PFSK-1 (cell line): ENCODE results near the gene ERC2.

Experiments
- FOXP2 ChIP-seq: optimal IDR thresholded peaks from 2 replicates; pipeline ENCODE3; 2011; ENCODE audit warnings: borderline replicate concordance, control low read depth, inconsistent platforms; ENCODE audit not compliant: insufficient read depth; ENCODE audit errors: extremely low read length, extremely low read depth
- POLR2AphosphoS5 ChIP-seq: IDR thresholded peaks from 2 replicates; pipeline ENCODE4 v1.6.1; 2012; ENCODE audit warnings: low read depth, mild to moderate bottlenecking, control low read depth, low read length, moderate library complexity
- SIN3A ChIP-seq: IDR thresholded peaks from 2 replicates; pipeline ENCODE4 v1.6.1; 2012; ENCODE audit warnings: mild to moderate bottlenecking, low read length, moderate library complexity, borderline replicate concordance; ENCODE audit not compliant: insufficient read depth
- TAF1 ChIP-seq: IDR thresholded peaks from 2 replicates; pipeline ENCODE4 v1.6.1; 2012; ENCODE audit warnings: low read length, control low read depth, borderline replicate concordance; ENCODE audit not compliant: insufficient read depth
- TF ChIP-seq, protein P1 (sequence below), 2 experiments: IDR thresholded peaks; 2 replicates each; pipeline versions ENCODE4 v1.6.1 to v1.8.0; 2011 to 2012; ENCODE audit warnings: low read depth in 2 of 2, low read length in 2 of 2, control low read depth in 1 of 2, inconsistent platforms in 1 of 2, mild to moderate bottlenecking in 1 of 2, moderate library complexity in 1 of 2; ENCODE audit not compliant: insufficient read depth in 1 of 2

Gene ERC2

DNA sequence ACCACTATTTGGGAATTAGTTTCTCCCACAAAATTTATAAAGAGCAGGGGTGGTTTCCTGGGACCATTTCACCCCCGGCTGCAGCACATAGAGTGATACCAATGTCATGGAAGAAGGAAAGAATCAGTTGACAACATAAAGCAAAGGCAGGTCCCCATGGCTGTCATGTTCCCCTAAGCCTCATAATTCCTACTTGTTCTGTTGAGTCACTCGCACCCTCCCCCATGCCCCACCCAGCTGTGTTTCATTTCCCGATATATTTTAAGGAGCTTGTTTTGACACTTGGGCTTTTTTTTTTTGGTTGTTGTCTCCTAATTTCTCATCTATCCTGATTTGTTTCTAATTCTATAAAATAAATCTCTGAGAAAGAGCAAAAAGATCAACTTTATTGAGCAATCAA, 24.9 kb downstream of the ERC2 start:
- TF ChIP-seq, protein P1, sequence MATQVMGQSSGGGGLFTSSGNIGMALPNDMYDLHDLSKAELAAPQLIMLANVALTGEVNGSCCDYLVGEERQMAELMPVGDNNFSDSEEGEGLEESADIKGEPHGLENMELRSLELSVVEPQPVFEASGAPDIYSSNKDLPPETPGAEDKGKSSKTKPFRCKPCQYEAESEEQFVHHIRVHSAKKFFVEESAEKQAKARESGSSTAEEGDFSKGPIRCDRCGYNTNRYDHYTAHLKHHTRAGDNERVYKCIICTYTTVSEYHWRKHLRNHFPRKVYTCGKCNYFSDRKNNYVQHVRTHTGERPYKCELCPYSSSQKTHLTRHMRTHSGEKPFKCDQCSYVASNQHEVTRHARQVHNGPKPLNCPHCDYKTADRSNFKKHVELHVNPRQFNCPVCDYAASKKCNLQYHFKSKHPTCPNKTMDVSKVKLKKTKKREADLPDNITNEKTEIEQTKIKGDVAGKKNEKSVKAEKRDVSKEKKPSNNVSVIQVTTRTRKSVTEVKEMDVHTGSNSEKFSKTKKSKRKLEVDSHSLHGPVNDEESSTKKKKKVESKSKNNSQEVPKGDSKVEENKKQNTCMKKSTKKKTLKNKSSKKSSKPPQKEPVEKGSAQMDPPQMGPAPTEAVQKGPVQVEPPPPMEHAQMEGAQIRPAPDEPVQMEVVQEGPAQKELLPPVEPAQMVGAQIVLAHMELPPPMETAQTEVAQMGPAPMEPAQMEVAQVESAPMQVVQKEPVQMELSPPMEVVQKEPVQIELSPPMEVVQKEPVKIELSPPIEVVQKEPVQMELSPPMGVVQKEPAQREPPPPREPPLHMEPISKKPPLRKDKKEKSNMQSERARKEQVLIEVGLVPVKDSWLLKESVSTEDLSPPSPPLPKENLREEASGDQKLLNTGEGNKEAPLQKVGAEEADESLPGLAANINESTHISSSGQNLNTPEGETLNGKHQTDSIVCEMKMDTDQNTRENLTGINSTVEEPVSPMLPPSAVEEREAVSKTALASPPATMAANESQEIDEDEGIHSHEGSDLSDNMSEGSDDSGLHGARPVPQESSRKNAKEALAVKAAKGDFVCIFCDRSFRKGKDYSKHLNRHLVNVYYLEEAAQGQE (IDR thresholded peaks at IDR 0.05; ENCODE audit: insufficient read depth in 1 of 2, low read depth in 2 of 2, low read length in 2 of 2), result no peak
- no peak for TF ChIP-seq SIN3A
- no peak for TF ChIP-seq FOXP2
- no peak for TF ChIP-seq TAF1
- no peak for TF ChIP-seq POLR2AphosphoS5

DNA sequence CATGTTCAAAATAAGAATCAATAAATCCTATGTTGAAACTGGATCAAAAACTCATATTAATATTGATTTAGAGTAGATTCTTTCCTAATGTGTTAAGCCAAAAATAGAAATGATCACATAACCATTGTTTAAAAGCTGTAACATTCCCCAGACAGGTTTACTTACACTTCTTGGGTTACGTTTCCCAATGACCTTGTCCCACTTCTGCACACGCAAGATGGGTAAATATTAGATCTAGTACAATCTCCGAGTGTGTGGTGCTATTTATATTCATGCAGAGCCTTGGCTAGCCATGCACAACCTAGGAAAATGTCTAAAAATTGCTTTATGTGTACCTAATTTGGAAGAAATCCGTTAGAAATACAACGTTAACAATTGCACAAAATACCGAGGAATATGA, 39.6 kb downstream of the ERC2 start:
- no peak for TF ChIP-seq FOXP2
- TF ChIP-seq POLR2AphosphoS5, result no peak
- TF ChIP-seq TAF1, result no peak
- TF ChIP-seq, protein P1 (IDR thresholded peaks at IDR 0.05; ENCODE audit: insufficient read depth in 1 of 2, low read depth in 2 of 2, low read length in 2 of 2), result no peak
- no peak for TF ChIP-seq SIN3A

DNA sequence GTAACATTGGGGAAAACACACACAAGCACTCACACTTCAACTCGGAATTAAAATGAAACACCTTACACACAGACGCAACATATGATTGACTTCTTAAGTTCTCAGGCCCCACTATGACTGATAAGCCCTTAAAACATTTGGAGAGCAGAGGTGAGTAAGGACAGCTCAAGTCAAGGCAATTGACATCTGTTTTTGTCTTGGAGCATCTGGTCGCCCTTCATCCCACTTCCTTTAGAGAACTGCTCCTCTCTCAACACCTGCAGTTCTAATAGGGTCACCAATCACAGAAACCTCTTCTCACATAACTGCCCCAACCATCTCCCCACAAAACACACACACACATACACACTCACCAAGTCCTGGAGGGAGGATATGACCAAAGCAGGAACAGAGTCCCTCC, 43.4 kb downstream of the ERC2 start:
- TF ChIP-seq TAF1 (no peak), FOXP2 (no peak), POLR2AphosphoS5 (no peak), SIN3A (no peak)
- TF ChIP-seq, protein P1 (IDR thresholded peaks at IDR 0.05; ENCODE audit: insufficient read depth in 1 of 2, low read depth in 2 of 2, low read length in 2 of 2), result no peak

DNA sequence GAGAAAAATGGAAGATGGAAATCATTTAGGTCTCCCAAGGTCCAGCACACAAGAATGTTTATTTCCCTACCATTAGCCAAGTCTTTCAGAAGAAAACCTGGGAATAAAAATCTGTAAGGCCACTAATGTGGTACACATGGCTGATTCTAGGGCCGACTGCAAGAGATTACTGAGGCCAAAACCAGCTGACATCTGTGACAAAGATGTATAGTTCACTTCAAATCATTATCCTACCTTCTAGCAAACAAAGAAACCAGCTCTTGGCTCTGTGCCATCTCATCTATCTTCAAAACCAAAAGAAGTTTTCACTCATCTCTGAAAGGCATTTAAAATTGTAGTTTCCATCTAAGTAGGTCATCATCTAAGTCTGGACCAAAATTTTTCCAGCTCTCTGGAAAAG, 43.9 kb downstream of the ERC2 start:
- TF ChIP-seq FOXP2 (no peak), POLR2AphosphoS5 (no peak), TAF1 (no peak), SIN3A (no peak)
- TF ChIP-seq, protein P1 (IDR thresholded peaks at IDR 0.05; ENCODE audit: insufficient read depth in 1 of 2, low read depth in 2 of 2, low read length in 2 of 2), result no peak

DNA sequence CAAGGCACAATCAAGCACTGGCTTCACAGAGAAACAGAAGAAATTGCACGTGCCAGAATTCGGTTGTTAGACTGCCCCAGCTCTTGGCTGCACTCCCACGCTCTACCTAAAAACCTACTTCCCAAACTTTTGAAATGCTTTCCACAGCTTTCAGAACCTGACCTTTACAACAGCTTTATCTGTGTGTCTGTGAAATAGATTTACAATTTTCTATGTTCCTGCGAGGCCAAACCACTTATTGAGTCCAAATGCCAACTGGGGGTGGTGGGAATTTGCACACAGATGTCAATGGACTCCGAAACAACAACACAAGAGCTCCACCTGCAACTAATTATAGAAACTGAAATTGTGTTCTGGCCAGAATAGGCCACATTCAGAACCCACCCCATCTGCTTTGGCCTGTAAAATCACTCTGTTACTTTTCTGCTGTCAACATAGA, 44.6 kb downstream of the ERC2 start:
- TF ChIP-seq, protein P1 (IDR thresholded peaks at IDR 0.05; ENCODE audit: insufficient read depth in 1 of 2, low read depth in 2 of 2, low read length in 2 of 2), result no peak
- no peak for TF ChIP-seq TAF1
- TF ChIP-seq SIN3A, result no peak
- TF ChIP-seq POLR2AphosphoS5, result no peak
